HG03045 (cell line): ENCODE measurements around the gene ARHGAP24.
"Not testable (repeated sequence)": the region's sequence is repeated elsewhere in the genome, so short reads cannot be mapped to it uniquely, and the experiment has no call there.

Experiments used
- ATAC-seq: cut with Tn5 transposase; IDR thresholded peaks from one replicate; pipeline ENCODE4 v1.9.1; 2021; ENCODE audit warnings: mild to moderate bottlenecking, moderate library complexity; ENCODE audit not compliant: unreplicated experiment

Gene ARHGAP24

DNA sequence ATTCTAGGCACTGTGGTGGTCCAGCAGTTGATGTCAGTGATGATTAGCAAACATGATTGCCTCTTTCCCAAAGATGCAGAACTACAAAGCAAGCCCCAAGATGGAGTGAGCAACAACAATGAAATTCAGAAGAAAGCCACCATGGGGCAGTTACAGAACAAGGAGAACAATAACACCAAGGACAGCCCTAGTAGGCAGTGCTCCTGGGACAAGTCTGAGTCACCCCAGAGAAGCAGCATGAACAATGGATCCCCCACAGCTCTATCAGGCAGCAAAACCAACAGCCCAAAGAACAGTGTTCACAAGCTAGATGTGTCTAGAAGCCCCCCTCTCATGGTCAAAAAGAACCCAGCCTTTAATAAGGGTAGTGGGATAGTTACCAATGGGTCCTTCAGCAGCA, 519.6 kb downstream of the ARHGAP24 start:
- ATAC-seq: no peak

DNA sequence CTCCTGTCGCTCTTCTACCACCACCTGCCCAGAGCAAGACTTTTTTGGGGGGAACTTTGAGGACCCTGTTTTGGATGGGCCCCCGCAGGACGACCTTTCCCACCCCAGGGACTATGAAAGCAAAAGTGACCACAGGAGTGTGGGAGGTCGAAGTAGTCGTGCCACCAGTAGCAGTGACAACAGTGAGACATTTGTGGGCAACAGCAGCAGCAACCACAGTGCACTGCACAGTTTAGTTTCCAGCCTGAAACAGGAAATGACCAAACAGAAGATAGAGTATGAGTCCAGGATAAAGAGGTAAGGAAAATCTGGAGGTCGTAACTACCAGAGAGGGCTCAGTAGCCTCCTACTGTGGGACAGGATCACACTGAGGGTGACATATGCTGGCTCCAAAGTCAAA, 520.4 kb downstream of the ARHGAP24 start:
- ATAC-seq: no peak

DNA sequence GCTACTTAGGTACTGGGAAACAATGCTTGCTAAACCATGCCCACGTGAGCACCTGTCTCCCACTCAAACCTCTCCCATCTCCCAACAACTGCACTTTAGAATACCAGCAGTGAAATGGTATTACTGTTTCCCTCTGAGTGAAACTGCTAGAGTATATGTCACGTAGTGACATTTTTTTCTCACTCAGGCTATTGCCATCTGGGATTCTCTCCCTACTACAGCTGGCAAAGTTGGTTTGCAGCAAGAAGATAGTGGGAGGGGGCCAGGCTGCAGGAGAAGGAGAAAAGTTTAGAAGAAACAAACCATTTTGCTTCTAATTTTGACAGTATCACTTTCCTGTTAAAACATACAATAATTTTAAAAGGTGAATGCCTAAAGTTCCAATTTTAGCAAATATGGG, 526.6 kb downstream of the ARHGAP24 start:
- no peak for ATAC-seq

DNA sequence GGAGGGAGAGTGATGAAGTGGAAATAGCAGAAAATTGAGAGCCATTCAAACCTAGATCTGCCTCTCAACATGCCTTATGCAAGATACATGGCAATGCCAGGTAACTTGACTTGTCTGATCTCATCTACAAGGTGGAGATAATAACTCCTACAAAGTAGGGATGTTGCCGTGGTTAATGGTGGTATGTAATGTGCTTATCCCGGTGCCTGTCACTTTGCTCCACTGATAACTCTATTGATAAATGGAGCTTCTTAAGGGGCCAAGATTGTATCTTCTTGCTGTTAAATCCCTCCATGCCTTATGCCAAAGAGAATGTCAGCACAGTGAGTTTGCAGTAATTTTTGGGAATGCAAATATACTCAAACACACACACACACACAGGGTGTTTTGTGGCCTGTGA, 529.1 kb downstream of the ARHGAP24 start:
- ATAC-seq: no peak

DNA sequence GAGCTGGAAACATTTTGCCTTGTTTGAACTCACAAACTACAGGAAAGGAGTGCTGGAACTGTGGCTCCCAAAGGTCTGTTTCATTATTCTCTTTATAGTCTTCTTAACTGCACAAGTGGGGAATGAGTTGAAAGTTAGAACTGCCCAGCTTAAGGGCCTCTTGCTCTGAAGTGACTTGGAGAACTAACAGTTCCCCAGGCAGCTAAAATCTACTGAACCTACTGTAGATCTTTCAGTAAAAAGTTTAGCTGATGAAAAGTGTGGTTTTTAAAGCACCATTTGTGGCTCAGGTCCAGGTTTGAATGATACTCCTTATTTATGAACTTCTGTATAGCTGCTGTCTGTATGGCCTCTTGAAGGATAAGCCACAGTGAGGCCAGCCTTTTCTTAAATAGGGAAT, 531.1 kb downstream of the ARHGAP24 start:
- ATAC-seq: no peak

DNA sequence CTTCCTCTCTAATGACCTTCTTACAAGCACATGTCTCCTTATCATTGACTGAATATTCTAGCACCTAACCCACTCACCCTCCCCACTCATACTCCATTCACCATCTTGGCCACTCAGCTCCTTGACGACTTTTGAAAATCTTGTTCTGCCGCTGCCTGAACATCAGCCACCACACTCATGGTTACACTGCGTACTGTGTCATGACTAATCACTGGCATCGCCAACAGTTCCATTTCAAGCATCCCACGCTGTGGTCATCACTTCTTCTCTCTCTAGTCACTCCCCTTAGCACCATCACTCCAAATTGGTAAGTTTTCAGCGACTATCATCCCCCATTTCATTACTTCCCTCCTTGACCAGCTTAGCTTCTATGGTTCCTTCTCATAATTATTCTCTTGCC, 532.1 kb downstream of the ARHGAP24 start:
- no peak for ATAC-seq

DNA sequence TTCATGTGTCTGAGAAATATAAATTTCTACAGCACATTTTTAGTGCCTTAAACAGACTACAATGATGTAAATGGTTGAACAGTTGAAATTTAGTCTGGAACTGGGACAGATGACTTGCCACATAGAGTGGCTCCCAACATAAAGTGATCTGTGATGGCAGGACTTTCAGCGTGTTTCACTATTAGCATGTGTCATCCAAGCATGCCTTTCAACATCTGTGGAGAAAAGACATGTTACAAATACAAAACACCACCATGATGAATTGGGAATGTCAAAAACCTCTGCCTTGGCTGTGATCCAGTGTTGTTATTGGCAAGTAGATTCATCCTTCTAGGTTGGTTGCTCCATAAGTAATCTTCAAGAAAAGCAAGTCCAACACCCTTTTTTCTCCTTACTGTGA, 536.2 kb downstream of the ARHGAP24 start:
- ATAC-seq: no peak

DNA sequence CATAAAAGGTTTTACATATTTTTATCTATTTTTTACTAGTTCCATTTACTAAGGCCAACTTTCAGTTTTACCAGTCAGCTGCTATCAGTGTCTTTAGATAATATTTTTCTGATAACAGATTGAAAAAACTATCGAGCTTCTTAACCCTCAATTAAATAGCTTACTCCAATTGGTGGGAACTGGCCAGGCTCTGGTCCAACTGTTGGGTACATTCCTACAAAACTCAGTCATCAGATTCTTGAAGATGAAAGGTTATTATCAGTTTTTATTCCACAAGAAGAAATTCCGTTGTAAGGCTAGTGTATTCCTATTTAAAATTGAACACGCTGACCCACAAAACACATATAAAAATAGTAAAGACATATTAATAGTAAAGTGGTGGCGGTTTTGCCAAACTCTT, 538.7 kb downstream of the ARHGAP24 start:
- no peak for ATAC-seq

DNA sequence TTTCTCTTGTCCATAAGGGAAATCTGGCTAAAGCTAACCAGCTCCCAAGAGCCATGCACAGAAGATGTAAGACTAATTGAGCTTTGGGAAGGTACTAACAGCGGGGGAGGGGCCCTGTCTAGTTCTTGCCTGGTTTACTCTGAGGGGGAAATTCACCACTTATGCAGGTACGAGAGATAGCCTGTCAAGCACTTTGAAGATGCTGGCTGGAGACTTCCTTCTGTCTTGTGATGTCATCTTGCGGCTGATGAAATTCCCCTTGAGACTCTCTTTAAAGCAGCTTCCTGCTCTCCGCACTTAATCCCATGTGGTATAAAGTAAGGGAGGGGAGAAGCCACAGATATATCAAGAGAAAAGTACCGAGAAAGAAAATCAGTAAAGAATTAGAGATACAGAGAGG, 539.6 kb downstream of the ARHGAP24 start:
- ATAC-seq: peak; percentile 81

DNA sequence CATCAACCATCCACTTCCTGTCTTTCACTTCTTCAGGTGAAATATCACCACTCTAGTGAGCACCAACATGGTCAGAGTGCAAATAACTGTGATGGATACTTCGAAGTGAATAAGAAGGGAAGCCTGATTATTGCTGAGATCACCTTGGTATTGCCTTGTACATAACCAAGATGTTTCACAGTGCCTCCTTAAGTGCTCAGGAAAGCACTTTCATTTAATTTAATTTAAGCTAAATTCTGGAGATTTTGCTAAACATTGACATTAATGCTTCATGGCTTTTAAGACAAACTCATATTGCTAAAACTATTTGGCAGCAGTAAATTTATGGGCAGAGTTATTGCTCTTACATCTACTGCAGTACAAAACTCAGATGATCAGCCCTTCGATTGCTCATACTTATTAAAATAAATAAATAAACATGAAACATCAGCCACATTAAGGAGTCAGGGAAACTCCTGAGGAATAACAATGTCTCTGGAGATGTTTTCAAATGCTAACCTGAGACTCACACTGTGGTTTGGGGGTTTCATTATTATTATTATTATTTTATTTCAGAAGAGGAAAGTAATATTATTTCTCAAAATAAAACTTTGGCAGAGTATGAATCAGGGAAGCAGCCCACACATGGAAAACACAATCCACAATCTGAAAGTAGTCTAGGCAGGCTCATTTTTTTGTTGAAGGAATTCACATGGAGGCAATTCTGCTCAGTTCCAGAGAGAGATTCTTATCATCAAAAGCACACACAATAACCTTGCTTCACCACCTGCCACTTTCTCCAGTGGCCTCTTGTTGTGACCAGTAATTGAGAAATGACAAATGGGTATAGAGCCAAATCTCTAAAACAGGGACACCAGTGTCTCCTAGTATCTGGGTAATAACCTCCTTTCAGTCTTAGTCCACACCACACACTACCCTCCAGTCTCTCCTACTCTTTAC, 540.7 kb downstream of the ARHGAP24 start:
- no peak for ATAC-seq

DNA sequence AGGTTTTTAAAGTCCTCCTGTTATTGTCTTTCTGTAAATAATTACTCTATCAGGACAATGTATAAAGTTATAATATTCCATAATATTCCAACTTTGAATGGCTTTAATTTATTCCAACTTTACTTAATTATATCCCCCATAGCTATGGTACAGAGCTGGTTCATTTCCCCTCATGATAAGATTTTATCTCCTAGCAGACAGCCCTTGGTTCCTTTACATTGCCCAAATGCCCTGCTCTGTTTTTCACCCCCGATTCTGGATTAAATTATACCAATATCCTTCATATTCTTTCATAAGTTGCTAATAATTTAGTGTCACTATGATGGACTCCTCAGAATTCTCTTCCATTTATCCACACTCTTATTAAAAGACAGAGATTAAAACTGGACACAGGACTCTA, 544.4 kb downstream of the ARHGAP24 start:
- ATAC-seq: no peak

DNA sequence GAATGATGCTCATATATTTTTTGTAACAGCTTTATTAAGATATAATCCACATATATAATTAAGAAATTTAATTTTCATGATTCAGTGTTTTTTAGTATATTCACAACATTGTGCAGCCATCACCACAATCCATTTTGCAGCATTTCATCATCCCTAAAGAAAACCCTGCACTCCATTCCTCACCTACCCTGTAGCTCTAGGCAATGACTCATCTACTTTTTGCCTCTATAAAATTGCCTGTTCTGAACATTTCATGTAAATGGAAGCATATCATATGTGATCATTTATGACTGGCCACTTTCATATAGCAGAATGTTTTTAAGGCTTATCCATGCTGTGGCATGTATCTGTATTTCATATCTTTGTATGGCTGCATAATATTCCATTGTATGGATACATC, 545.0 kb downstream of the ARHGAP24 start:
- ATAC-seq: no peak

DNA sequence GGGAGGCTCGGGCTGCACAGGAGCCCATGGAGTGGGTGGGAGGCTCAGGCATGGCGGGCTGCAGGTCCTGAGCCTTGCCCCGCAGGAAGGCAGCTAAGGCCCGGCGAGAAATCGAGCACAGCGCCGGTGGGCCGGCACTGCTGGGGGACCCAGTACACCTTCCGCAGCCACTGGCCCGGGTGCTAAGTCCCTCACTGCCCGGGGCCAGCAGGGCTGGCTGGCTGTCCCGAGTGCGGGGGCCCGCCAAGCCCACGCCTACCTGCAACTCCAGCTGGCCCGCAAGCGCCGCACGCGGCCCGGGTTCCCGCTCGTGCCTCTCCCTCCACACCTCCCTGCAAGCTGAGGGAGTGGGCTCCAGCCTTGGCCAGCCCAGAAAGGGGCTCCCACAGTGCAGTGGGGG, 546.7 kb downstream of the ARHGAP24 start:
- not testable (repeated sequence) for ATAC-seq

DNA sequence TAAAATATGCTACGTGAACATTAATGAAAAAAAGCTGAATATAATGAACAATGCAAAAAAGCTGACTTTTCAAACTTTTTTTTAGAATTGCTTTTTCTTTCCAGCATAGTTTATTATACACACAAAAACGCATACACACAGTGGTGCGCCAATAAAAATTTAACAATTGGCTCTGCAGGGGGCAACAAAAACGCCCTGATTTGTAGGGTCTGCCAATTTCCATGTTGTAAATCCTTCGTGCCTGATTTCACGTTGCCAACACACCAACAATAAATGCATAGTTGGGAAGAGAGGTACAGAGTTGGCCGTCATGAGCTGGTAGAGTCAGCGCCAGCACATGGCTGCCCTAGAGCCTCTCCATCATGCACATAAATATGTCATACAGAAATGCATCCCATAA, 551.8 kb downstream of the ARHGAP24 start:
- no peak for ATAC-seq

DNA sequence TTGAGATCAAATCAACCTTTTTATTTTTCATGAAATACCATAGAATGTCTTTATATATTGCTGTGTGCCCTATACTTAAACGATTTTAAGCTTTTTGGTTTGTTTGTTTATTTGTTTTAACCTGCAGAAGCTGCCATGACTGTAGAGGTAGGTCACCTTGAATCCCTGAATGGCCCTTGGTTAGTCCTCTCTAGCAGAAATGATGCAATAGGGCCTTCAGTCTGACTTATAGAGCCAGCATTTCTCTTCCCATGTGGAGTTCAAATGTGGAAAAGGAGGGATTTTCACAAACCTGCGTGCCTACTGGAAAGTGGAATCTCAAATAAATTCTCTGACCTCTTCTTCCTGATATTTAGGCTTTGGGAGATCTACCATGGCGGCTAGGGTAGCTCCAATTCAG, 557.0 kb downstream of the ARHGAP24 start:
- ATAC-seq: no peak

DNA sequence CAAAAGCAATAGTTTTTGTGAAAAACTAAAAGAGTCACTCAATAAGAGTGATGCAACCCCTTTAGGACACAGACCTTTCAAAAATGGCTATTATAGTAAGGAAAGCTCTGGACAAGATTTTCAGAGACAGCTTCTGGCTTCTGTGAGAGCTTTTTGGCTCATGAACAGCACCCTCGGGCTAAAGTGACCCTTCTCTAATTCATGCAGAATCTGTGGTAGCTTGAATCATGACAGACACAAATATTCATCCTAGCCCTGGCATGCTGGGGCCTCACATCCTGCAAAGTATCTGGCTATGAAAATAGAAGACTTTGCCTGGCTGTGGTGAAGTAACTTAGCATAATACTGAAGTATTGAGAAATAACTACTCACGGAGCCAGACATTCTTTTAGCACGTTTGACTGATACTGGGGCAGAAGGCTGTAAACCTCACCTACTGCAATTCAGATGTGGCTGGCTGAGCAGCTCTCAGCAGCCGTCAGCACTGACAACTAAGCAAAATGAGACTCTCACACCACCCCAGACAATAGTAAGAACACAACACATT, 557.6 kb downstream of the ARHGAP24 start:
- ATAC-seq: no peak

DNA sequence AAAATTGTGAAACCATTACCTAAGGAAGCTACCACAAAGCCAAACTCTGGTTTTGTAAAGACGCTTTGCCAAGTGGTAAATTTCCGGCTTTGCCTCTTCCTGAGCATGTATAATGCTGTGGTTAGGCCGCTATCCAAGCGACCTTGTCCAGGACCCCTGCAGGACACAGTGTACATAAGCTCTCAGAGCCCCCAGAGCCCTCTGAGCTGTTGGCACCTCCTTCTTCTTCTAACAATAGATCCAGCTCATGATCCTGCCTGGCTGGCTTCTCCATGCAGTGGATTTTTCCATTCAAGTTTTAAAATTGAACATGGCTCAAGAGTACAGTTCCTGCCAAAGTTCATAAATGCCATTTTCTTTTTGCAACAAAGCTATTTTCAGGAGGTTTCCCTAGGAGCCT, 558.2 kb downstream of the ARHGAP24 start:
- no peak for ATAC-seq

DNA sequence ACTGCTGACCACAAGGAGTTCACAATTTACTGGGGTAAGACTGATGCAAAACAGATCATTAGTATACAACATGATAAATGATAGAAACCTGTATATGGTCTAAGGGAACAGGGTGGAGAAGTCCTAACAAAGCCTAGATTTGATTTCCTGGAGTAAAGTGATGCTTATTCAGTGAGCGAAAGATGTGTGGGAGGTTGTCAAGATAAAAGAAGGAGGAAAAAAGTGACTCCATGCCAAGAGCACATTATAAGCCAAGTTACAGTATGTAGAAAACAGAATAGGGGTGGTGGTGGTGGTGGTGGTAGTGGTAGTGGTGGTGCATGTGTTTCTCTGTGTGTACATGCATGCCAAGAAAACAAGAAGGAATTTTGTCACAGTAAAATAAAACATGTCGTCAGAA, 559.7 kb downstream of the ARHGAP24 start:
- ATAC-seq: no peak

DNA sequence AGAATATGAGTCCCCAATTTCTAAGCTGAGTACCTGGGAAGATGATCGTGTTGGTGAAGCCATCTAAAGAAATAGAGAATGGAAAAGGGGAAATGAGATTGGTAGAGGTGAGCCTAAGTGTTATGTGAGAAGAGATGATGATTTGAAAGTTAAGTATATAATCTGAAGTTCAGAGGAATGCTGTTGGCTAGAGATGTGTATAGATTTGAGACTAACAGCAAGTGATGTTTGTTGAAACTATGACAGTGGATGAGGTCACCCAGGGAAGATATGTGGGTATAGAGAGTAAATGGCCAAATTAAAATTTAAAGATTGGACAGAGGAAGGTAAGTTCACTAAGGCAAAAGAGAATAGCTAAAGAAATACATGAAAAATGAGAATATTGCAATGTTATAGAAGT, 560.7 kb downstream of the ARHGAP24 start:
- no peak for ATAC-seq

DNA sequence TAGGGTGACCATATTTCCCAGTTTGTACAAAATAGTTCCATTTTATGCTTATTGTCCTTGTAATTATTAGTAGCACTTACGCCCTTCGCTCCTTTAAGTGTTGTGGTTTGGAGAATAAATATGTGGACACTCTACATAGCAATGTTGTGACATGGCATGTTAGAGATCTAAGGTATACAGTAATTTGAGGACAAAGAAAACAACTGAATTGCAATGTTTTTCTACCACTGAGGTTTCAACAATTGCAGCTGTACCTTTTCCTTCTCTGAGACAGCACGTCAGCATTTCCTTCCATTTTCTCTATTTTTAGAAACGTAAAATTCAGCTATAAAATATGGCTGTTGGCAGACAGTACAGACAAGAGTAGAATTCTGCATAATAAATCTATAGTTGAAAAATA, 561.8 kb downstream of the ARHGAP24 start:
- ATAC-seq: no peak

DNA sequence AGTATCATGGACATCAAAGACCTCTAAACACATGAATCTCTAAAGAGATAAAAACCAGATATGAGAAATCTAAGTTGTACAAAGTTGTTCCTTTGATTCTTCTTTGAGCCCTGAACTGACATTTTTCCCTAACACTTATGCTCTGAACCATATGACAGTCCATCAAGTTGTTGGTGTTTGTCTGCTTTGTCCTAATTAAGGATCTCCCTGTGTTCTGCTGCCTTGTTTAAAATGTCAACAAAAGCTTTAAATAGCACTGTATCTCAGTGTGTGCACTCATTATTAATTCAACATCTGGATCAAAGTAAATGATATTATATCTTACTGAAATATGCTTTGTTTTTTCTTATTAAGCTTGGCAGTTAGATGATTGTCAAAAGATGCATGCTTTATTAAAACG, 563.1 kb downstream of the ARHGAP24 start:
- no peak for ATAC-seq

DNA sequence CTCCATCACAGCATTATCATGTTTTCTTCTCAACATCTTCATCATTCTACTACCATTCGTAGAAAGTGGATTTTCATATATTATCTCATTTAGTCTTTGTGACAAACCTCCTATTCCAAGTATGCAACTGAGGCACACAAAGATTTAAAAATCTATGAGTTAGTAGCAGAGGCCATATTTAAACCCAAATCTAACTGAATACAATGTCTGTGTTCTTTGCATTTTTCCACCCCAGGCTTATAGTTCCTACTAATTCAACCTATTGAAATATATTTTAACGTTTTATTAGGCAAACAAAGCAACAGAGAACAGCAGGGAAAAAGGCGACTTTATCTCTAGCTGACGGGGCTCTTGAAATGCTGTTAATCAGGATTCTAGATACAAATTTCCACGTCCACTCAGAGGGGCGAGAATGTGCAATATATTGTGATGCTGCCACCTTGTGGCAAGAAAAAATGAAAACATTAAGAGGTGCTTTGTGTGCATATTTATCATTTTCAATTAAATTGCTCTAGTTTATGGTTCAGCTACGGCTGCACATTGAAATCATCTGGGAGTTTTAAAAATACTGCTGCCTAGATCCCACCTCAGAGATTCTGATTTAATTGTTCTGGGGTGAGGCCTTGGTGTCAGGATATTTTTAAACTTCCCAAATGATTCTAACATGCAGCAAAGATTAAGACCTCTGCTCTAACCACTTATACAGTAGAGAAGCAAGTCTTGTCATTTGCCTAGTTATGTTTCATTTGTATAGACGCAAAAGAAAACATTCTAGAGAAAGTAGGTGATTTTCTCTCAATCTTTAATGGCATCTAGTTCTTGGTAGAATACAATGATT, 569.0 kb downstream of the ARHGAP24 start:
- no peak for ATAC-seq
